Prostate gland (tissue), 2 donors: ENCODE data around the gene NUP160.

Experiments
- POLR2A ChIP-seq: fragments of 450-650 bp; IDR thresholded peaks from one replicate; pipeline ENCODE4 v1.6.1; 2016; ENCODE audit warnings: antibody characterized with exemption, mild to moderate bottlenecking
- TF ChIP-seq, protein P1 (sequence below), 4 experiments: fragments of 200-600 bp in 2 of 4; fragments of 450-650 bp in 2 of 4; sonication (generic) in 2 of 4; IDR thresholded peaks; 1 replicate in 3 of 4; 2 replicates in 1 of 4; pipeline ENCODE4 v1.5.1; 2016 to 2019; ENCODE audit warnings: antibody characterized with exemption in 4 of 4, mild to moderate bottlenecking in 2 of 4, moderate library complexity in 2 of 4

DNA sequence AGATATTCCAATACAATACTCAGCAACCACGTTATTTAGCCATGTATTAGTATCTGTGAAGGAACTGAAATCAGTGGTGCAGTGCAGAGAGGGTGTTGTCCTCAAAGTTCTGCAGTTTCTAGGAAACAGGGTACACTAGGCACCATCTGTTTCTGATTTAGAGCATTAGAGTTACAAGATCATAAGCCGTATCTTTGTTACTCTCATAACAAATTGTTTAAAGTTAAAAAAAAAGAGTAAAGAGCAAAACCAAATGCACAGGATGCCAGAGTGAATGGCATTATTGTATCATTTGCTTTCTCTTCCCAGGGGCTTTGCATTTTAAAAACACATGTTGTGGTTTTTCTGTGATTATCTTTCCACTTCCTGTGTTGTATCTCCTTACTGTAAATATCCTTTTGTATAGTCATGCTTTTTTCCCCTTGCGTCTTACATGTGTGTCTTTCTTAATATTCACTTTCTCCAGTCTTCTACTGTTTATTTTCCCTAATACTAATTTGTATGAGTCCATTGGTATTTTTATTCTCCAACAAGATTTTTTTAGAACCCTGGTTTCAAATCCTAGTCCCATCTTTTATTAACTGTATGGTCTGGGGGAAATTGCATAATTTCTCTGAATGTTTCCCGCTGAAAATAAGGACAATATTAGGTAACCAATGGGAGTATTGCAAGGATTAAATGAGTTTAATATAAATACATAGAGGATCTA, 15.2 kb upstream of the NUP160 start:
- TF ChIP-seq, protein P1, sequence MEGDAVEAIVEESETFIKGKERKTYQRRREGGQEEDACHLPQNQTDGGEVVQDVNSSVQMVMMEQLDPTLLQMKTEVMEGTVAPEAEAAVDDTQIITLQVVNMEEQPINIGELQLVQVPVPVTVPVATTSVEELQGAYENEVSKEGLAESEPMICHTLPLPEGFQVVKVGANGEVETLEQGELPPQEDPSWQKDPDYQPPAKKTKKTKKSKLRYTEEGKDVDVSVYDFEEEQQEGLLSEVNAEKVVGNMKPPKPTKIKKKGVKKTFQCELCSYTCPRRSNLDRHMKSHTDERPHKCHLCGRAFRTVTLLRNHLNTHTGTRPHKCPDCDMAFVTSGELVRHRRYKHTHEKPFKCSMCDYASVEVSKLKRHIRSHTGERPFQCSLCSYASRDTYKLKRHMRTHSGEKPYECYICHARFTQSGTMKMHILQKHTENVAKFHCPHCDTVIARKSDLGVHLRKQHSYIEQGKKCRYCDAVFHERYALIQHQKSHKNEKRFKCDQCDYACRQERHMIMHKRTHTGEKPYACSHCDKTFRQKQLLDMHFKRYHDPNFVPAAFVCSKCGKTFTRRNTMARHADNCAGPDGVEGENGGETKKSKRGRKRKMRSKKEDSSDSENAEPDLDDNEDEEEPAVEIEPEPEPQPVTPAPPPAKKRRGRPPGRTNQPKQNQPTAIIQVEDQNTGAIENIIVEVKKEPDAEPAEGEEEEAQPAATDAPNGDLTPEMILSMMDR (IDR thresholded peaks at IDR 0.05) = no peak
- TF ChIP-seq POLR2A = no peak
